A549 (cell line): ENCODE measurements around the gene SHROOM1.

Experiments used
- FOSL2 ChIP-seq, 2 experiments: fragments of 450-650 bp in 1 of 2; fragments of >200 bp in 1 of 2; sonication (Bioruptor Twin) in 1 of 2; formaldehyde crosslinking; IDR thresholded peaks; 2 replicates each; pipeline versions ENCODE4 v1.5.0 to v1.6.1; 2016 to 2020; ENCODE audit warnings: mild to moderate bottlenecking in 1 of 2, moderate library complexity in 1 of 2
- TF ChIP-seq, protein P1 (sequence below): fragments of >200 bp; sonication (Bioruptor Twin); formaldehyde crosslinking; IDR thresholded peaks from 3 replicates; pipeline ENCODE4 v1.5.1; 2016
- TF ChIP-seq, protein P2 (sequence below): fragments of 250-450 bp; sonication (Bioruptor Pico); IDR thresholded peaks from 2 replicates; pipeline ENCODE4 v1.5.0; 2021; ENCODE audit warnings: mild to moderate bottlenecking, moderate library complexity, borderline replicate concordance

DNA sequence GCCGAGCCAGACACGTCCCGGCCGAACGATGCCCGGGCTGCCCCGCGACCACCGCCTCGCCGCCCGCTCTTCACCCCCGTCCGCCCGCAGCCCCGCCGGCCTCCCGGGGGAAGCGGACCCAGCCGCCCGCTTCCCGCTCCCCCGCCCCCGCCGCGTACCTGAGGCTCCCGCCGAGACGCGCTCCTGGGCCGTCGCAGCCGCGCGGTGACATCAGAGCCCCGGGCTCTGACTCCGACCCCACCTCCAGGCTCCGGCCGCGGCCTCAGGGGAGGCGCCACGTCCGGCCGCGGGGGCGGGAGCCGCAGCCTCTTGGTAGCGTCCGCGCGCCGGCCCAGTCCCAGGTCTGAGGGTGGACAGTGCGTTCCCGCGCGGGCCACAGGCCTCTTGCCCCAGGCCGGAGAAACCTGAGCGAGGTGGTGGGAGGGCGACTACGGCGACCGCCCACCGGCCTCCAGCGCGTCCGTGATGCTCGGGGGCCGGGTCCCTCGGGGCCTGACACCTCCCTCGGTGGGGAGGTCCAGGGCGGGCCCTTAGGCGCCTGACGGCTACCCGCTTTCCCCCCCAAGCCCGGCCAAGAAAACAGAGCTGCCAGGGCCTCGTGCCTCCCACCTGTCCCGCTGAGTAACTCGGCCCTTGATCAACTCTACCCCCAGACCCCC is at the start of gene SHROOM1:
- TF ChIP-seq, protein P1, sequence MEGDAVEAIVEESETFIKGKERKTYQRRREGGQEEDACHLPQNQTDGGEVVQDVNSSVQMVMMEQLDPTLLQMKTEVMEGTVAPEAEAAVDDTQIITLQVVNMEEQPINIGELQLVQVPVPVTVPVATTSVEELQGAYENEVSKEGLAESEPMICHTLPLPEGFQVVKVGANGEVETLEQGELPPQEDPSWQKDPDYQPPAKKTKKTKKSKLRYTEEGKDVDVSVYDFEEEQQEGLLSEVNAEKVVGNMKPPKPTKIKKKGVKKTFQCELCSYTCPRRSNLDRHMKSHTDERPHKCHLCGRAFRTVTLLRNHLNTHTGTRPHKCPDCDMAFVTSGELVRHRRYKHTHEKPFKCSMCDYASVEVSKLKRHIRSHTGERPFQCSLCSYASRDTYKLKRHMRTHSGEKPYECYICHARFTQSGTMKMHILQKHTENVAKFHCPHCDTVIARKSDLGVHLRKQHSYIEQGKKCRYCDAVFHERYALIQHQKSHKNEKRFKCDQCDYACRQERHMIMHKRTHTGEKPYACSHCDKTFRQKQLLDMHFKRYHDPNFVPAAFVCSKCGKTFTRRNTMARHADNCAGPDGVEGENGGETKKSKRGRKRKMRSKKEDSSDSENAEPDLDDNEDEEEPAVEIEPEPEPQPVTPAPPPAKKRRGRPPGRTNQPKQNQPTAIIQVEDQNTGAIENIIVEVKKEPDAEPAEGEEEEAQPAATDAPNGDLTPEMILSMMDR: no peak
- TF ChIP-seq, protein P2, sequence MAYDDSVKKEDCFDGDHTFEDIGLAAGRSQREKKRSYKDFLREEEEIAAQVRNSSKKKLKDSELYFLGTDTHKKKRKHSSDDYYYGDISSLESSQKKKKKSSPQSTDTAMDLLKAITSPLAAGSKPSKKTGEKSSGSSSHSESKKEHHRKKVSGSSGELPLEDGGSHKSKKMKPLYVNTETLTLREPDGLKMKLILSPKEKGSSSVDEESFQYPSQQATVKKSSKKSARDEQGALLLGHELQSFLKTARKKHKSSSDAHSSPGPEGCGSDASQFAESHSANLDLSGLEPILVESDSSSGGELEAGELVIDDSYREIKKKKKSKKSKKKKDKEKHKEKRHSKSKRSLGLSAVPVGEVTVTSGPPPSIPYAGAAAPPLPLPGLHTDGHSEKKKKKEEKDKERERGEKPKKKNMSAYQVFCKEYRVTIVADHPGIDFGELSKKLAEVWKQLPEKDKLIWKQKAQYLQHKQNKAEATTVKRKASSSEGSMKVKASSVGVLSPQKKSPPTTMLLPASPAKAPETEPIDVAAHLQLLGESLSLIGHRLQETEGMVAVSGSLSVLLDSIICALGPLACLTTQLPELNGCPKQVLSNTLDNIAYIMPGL (CRISPR knock-in tag): no peak
- TF ChIP-seq FOSL2 (IDR thresholded peaks at IDR 0.05) (no peak), FOSL2 (CRISPR knock-in tag; IDR thresholded peaks at IDR 0.05) (no peak)
